Liver (tissue), 9 donors: ENCODE results near the gene NUDT22. TPM values are rescaled to one million over a fixed set of nuclear protein-coding genes. Genes with fewer than 3 reads are reported as not detected.

Source experiments
- DNase-seq: peaks from one replicate; pipeline ENCODE4 v3.0.0-alpha.2; 2017; ENCODE audit warnings: low spot score
- H3K27ac ChIP-seq, 2 donors: one replicate each; pipeline ENCODE4 v1.7.0; 2013; ENCODE audit warnings: inconsistent platforms in 2 of 2, low read length in 2 of 2, control low read depth in 1 of 2, low read depth in 1 of 2, mild to moderate bottlenecking in 1 of 2
- H3K27me3 ChIP-seq, 4 donors: one replicate each; pipeline versions ENCODE4 v1.6.1 to v1.7.0; 2013; ENCODE audit warnings: low read length in 3 of 4, inconsistent platforms in 1 of 4, mild to moderate bottlenecking in 1 of 4, moderate library complexity in 1 of 4; ENCODE audit not compliant: control insufficient read depth in 4 of 4, insufficient read depth in 4 of 4
- H3K36me3 ChIP-seq, 4 donors: one replicate each; pipeline versions ENCODE4 v1.6.1 to v1.7.0; 2013; ENCODE audit warnings: low read length in 3 of 4, mild to moderate bottlenecking in 3 of 4, low read depth in 1 of 4, moderate library complexity in 1 of 4; ENCODE audit not compliant: control insufficient read depth in 4 of 4, insufficient read depth in 3 of 4
- H3K4me1 ChIP-seq, 4 donors: one replicate each; pipeline versions ENCODE4 v1.6.1 to v1.7.0; 2013; ENCODE audit warnings: low read length in 3 of 4, mild to moderate bottlenecking in 3 of 4, moderate library complexity in 1 of 4; ENCODE audit not compliant: control insufficient read depth in 4 of 4, insufficient read depth in 4 of 4
- H3K4me3 ChIP-seq, 3 donors: one replicate each; pipeline versions ENCODE4 v1.6.1 to v1.7.0; 2013; ENCODE audit warnings: low read length in 3 of 3, control low read depth in 1 of 3, low read depth in 1 of 3, mild to moderate bottlenecking in 1 of 3
- H3K9ac ChIP-seq, 2 donors: one replicate each; pipeline ENCODE4 v1.7.0; 2013; ENCODE audit warnings: low read length in 2 of 2, mild to moderate bottlenecking in 2 of 2, moderate library complexity in 2 of 2, control low read depth in 1 of 2, low read depth in 1 of 2
- H3K9me3 ChIP-seq, 4 donors: one replicate each; pipeline versions ENCODE4 v1.6.1 to v1.7.0; 2013; ENCODE audit warnings: low read length in 3 of 4; ENCODE audit not compliant: control insufficient read depth in 4 of 4
- EGR1 ChIP-seq, 2 donors: IDR thresholded peaks; 2 replicates each; pipeline ENCODE4 v1.6.1; 2016 to 2018; ENCODE audit warnings: antibody characterized with exemption in 2 of 2, low read depth in 2 of 2
- FOXA1 ChIP-seq: IDR thresholded peaks from 2 replicates; pipeline ENCODE4 v1.6.1; 2016; ENCODE audit warnings: antibody characterized with exemption
- FOXA2 ChIP-seq: IDR thresholded peaks from 2 replicates; pipeline ENCODE4 v1.6.1; 2016; ENCODE audit warnings: antibody characterized with exemption
- GABPA ChIP-seq, 2 donors: IDR thresholded peaks in 1 of 2; conservative IDR thresholded peaks in 1 of 2; 2 replicates each; pipeline ENCODE4 v1.6.1; 2016; ENCODE audit warnings: antibody characterized with exemption in 2 of 2, mild to moderate bottlenecking in 1 of 2, moderate library complexity in 1 of 2
- HNF4A ChIP-seq, 2 donors: conservative IDR thresholded peaks; 2 replicates each; pipeline ENCODE4 v1.6.1; 2016; ENCODE audit warnings: antibody characterized with exemption in 2 of 2, mild to moderate bottlenecking in 2 of 2
- HNF4G ChIP-seq: IDR thresholded peaks from 2 replicates; pipeline ENCODE4 v1.6.1; 2016; ENCODE audit warnings: antibody characterized with exemption
- JUND ChIP-seq, 2 donors: IDR thresholded peaks; 2 replicates each; pipeline ENCODE4 v1.6.1; 2016; ENCODE audit warnings: antibody characterized with exemption in 2 of 2
- NR2F2 ChIP-seq: IDR thresholded peaks from 2 replicates; pipeline ENCODE4 v1.6.1; 2016; ENCODE audit warnings: antibody characterized with exemption
- RAD21 ChIP-seq, 2 donors: IDR thresholded peaks; 2 replicates each; pipeline ENCODE4 v1.6.1; 2016; ENCODE audit warnings: antibody characterized with exemption in 2 of 2, mild to moderate bottlenecking in 2 of 2
- RXRA ChIP-seq, 2 donors: IDR thresholded peaks; 2 replicates each; pipeline ENCODE4 v1.6.1; 2017 to 2018; ENCODE audit warnings: antibody characterized with exemption in 2 of 2, mild to moderate bottlenecking in 1 of 2
- SP1 ChIP-seq: IDR thresholded peaks from 2 replicates; pipeline ENCODE4 v1.6.1; 2018; ENCODE audit warnings: antibody characterized with exemption, mild to moderate bottlenecking
- TAF1 ChIP-seq: conservative IDR thresholded peaks from 2 replicates; pipeline ENCODE4 v1.6.1; 2016; ENCODE audit warnings: antibody characterized with exemption, mild to moderate bottlenecking
- YY1 ChIP-seq: IDR thresholded peaks from 2 replicates; pipeline ENCODE4 v1.6.1; 2016; ENCODE audit warnings: antibody characterized with exemption, mild to moderate bottlenecking
- WGBS: extraction: QIAGEN DNeasy Blood & Tissue Kit; methylation state at CpG from one replicate; pipeline ENCODE4 v1.1.7; 2013; 5-methylcytosine and 5-hydroxymethylcytosine counted together
- polyA plus RNA-seq, 2 donors: library from polyadenylated mRNA; stranded (reverse) in 1 of 2; unstranded in 1 of 2; fragments of 200-250 nt in 1 of 2; fragments of >200 nt in 1 of 2; fragmentation: Nextera tagmentation in 1 of 2; extraction: Ambion mirVana in 1 of 2; gene quantifications; one replicate each; pipeline versions ENCODE4 v1.2.1 to v1.2.3, GENCODE V29; 2013 to 2015
- total RNA-seq, 2 donors: library from RNA; depleted of rRNA; stranded (reverse); fragments of >200 nt; gene quantifications; one replicate each; pipeline ENCODE4 v1.2.3, GENCODE V29; 2014
- TF ChIP-seq, protein P1 (sequence below): IDR thresholded peaks from 2 replicates; pipeline ENCODE4 v1.6.1; 2016; ENCODE audit warnings: antibody characterized with exemption
- TF ChIP-seq, protein P2 (sequence below): IDR thresholded peaks from 2 replicates; pipeline ENCODE4 v1.6.1; 2016; ENCODE audit warnings: antibody characterized with exemption
- TF ChIP-seq, protein P3 (sequence below): IDR thresholded peaks from 2 replicates; pipeline ENCODE4 v1.6.1; 2016; ENCODE audit warnings: antibody characterized with exemption
- TF ChIP-seq, protein P4 (sequence below): fragments of 150-350 bp; IDR thresholded peaks from 2 replicates; pipeline ENCODE4 v1.5.1; 2017; ENCODE audit warnings: improper control_type of control experiment, low read depth, low read length; ENCODE audit not compliant: missing input control
- TF ChIP-seq, protein P5 (sequence below): IDR thresholded peaks from 2 replicates; pipeline ENCODE4 v1.6.1; 2016; ENCODE audit warnings: antibody characterized with exemption, mild to moderate bottlenecking
- donor health status: healthy.
- donor health status: healthy.
- donor health status: healthy.
- donor health status: healthy.
- donor health status: healthy.

NUDT22 gene
- total and polyA plus RNA-seq, 4 donors, result 20.0 to 47.8 (median 41.2) TPM

DNA sequence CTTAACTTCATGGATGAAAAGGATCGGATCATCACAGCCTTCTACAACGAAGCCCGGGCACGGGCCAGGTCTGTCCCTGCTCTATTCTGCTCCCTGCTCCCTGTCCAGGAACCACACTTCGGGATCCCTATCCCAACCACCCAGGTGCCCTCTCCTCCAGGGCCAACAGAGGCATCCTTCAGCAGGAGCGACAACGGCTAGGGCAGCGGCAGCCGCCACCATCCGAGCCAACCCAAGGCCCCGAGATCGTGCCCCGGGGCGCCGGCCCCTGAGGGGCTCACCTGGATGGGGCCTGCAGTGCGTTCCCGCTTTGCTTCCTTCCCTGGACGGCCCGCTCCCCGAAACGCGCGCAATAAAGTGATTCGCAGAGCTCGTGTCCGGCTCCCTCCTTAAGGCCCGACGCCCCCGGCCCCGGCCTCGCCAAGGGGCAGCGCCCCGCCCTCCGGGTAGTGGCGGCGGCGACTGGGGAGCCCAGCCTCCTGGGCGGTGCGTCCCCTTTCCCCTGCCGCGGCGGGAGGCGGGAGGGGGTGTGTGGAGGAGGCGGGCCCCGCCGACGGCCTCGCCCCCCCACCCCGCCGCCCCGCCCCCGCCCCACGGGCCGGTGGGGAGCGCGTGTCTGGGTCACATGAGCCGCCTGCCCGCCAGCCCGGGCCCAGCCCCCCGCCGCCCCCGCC is 8.0 kb downstream of the NUDT22 start, which contains the start of gene VEGFB:
VEGFB (plus strand) TSS at position 672 of the 674 bp plus-strand sequence. CDS start 250 bp downstream, outside the sequence.
- H3K36me3 ChIP-seq, result no peaks in the 10 kb centered on the region
- H3K27me3 ChIP-seq, result no peaks in the 10 kb centered on the region
- no peak for DNase-seq
- H3K9me3 ChIP-seq, result no peaks in the 10 kb centered on the region
- H3K4me3 ChIP-seq, result peak within 1 kb of the TSS in 2 of 3 donors; percentile 44 to 75
- peaks cover 20 to 56% (median 38%) of the 10 kb centered on the region in 4 donors for H3K4me1 ChIP-seq
- 4% methylated on average over 62 of the region's 62 CpGs for WGBS
- TF ChIP-seq, protein P1, sequence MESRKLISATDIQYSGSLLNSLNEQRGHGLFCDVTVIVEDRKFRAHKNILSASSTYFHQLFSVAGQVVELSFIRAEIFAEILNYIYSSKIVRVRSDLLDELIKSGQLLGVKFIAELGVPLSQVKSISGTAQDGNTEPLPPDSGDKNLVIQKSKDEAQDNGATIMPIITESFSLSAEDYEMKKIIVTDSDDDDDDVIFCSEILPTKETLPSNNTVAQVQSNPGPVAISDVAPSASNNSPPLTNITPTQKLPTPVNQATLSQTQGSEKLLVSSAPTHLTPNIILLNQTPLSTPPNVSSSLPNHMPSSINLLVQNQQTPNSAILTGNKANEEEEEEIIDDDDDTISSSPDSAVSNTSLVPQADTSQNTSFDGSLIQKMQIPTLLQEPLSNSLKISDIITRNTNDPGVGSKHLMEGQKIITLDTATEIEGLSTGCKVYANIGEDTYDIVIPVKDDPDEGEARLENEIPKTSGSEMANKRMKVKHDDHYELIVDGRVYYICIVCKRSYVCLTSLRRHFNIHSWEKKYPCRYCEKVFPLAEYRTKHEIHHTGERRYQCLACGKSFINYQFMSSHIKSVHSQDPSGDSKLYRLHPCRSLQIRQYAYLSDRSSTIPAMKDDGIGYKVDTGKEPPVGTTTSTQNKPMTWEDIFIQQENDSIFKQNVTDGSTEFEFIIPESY, result no peak
- no peak for TF ChIP-seq RAD21 (IDR thresholded peaks at IDR 0.05)
- no peak for TF ChIP-seq YY1
- H3K27ac ChIP-seq, result peak within 1 kb of the TSS; percentile 62 to 72
- peak within 1 kb of the TSS in 1 of 2 donors; percentile 53 for H3K9ac ChIP-seq

DNA sequence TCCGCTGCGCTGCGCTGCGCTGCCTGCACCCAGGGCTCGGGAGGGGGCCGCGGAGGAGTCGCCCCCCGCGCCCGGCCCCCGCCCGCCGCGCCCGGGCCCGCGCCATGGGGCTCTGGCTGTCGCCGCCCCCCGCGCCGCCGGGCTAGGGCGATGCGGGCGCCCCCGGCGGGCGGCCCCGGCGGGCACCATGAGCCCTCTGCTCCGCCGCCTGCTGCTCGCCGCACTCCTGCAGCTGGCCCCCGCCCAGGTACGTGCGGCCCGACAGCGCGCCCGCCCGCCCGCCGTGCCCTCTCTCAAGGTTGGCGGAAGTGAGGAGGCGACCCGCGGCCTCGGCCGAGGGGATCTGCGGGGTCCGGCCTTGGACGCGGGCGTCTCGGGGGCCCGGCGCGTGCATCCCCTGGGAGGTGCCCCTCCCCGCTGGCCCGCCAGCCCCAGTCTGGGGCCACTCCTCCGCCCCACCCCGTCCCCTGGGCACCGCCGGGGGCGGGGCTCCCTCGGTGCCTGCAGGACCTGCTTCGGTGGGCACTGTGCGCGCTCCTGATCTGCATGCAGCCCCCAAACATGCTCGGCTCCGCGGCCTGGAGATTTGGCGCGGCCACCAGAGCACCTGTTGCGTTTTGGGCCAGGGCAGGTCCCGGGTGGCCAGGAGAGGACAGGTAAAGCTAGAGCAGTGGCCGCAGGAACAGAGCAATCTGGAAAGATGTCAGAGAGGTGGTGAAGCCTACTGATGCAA is 8.7 kb downstream of the NUDT22 start:
- H3K36me3 ChIP-seq, result no peaks in the 10 kb centered on the region
- H3K9ac ChIP-seq, result no peak overlapping the region
- 1% methylated on average over 80 of the region's 80 CpGs for WGBS
- peak overlapping the region; percentile 62 to 72 for H3K27ac ChIP-seq
- no peaks in the 10 kb centered on the region for H3K9me3 ChIP-seq
- DNase-seq, result no peak
- peak overlapping the region in 2 of 3 donors; percentile 44 to 75 for H3K4me3 ChIP-seq
- no peaks in the 10 kb centered on the region for H3K27me3 ChIP-seq
- H3K4me1 ChIP-seq, result peaks cover 21 to 50% (median 36%) of the 10 kb centered on the region in 4 donors
- TF ChIP-seq EGR1 (IDR thresholded peaks at IDR 0.05; ENCODE audit: low read depth in 2 of 2), result no peak
- no peak for TF ChIP-seq RAD21 (IDR thresholded peaks at IDR 0.05)
- no peak for TF ChIP-seq YY1
- TF ChIP-seq GABPA (IDR thresholded peaks at IDR 0.05 in 1 of 2, conservative IDR thresholded peaks at IDR 0.05 in 1 of 2), result no peak
- TF ChIP-seq FOXA1, result no peak
- TF ChIP-seq, protein P2, sequence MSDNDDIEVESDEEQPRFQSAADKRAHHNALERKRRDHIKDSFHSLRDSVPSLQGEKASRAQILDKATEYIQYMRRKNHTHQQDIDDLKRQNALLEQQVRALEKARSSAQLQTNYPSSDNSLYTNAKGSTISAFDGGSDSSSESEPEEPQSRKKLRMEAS, result no peak
- no peak for TF ChIP-seq HNF4G
- TF ChIP-seq HNF4A (conservative IDR thresholded peaks at IDR 0.05), result no peak
- TF ChIP-seq, protein P3, sequence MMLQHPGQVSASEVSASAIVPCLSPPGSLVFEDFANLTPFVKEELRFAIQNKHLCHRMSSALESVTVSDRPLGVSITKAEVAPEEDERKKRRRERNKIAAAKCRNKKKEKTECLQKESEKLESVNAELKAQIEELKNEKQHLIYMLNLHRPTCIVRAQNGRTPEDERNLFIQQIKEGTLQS, result no peak
- no peak for TF ChIP-seq NR2F2
- TF ChIP-seq JUND (IDR thresholded peaks at IDR 0.05), result no peak
- TF ChIP-seq, protein P1, result no peak
- TF ChIP-seq, protein P4, sequence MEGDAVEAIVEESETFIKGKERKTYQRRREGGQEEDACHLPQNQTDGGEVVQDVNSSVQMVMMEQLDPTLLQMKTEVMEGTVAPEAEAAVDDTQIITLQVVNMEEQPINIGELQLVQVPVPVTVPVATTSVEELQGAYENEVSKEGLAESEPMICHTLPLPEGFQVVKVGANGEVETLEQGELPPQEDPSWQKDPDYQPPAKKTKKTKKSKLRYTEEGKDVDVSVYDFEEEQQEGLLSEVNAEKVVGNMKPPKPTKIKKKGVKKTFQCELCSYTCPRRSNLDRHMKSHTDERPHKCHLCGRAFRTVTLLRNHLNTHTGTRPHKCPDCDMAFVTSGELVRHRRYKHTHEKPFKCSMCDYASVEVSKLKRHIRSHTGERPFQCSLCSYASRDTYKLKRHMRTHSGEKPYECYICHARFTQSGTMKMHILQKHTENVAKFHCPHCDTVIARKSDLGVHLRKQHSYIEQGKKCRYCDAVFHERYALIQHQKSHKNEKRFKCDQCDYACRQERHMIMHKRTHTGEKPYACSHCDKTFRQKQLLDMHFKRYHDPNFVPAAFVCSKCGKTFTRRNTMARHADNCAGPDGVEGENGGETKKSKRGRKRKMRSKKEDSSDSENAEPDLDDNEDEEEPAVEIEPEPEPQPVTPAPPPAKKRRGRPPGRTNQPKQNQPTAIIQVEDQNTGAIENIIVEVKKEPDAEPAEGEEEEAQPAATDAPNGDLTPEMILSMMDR, result no peak
- TF ChIP-seq SP1, result no peak
- no peak for TF ChIP-seq FOXA2
- no peak for TF ChIP-seq TAF1
- TF ChIP-seq, protein P5, sequence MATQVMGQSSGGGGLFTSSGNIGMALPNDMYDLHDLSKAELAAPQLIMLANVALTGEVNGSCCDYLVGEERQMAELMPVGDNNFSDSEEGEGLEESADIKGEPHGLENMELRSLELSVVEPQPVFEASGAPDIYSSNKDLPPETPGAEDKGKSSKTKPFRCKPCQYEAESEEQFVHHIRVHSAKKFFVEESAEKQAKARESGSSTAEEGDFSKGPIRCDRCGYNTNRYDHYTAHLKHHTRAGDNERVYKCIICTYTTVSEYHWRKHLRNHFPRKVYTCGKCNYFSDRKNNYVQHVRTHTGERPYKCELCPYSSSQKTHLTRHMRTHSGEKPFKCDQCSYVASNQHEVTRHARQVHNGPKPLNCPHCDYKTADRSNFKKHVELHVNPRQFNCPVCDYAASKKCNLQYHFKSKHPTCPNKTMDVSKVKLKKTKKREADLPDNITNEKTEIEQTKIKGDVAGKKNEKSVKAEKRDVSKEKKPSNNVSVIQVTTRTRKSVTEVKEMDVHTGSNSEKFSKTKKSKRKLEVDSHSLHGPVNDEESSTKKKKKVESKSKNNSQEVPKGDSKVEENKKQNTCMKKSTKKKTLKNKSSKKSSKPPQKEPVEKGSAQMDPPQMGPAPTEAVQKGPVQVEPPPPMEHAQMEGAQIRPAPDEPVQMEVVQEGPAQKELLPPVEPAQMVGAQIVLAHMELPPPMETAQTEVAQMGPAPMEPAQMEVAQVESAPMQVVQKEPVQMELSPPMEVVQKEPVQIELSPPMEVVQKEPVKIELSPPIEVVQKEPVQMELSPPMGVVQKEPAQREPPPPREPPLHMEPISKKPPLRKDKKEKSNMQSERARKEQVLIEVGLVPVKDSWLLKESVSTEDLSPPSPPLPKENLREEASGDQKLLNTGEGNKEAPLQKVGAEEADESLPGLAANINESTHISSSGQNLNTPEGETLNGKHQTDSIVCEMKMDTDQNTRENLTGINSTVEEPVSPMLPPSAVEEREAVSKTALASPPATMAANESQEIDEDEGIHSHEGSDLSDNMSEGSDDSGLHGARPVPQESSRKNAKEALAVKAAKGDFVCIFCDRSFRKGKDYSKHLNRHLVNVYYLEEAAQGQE, result no peak
- TF ChIP-seq RXRA (IDR thresholded peaks at IDR 0.05), result no peak
